Measurements from ENCODE around the gene DNAH1.
"Not testable (repeated sequence)": the region's sequence is repeated elsewhere in the genome, so short reads cannot be mapped to it uniquely, and the experiment has no call there.

The DNAH1 gene

GRCh38 chr3:52315977-52316764 lies at the start of gene DNAH1:
Gene DNAH1 (plus strand): TSS chr3:52316319. CDS start chr3:52322443, 6,124 bp downstream.
- H3K27me3 ChIP-seq (ENCODE audit: insufficient read depth, poor library complexity, severe bottlenecking), result no peaks in the 10 kb centered on the region
- TF ChIP-seq CTCF (IDR thresholded peaks at IDR 0.05; ENCODE audit: poor library complexity, severe bottlenecking), result no peak
- H3K4me3 ChIP-seq (ENCODE audit: severe bottlenecking), result no peak within 1 kb of the TSS
- no peaks in the 10 kb centered on the region for H3K9me3 ChIP-seq (ENCODE audit: severe bottlenecking)
- DNase-seq (ENCODE audit: low spot score) (no peak), ATAC-seq (ENCODE audit: low read depth) (no peak)
- no peaks in the 10 kb centered on the region for H3K36me3 ChIP-seq (ENCODE audit: low read depth)
- H3K27ac ChIP-seq (ENCODE audit: poor library complexity, severe bottlenecking), result no peak within 1 kb of the TSS
- H3K4me1 ChIP-seq (ENCODE audit: insufficient read depth, poor library complexity, severe bottlenecking), result no peaks in the 10 kb centered on the region

GRCh38 chr3:52268036-52268435 lies 48.1 kb upstream of the DNAH1 start:
- Histone ChIP-seq H3K27me3 (ENCODE audit: insufficient read depth, poor library complexity, severe bottlenecking) (no peaks in the 10 kb centered on the region), H3K36me3 (ENCODE audit: low read depth) (peaks cover 96% of the 10 kb centered on the region)
- peak; percentile 84 for ATAC-seq (ENCODE audit: low read depth)

GRCh38 chr3:52269776-52270175 lies 46.3 kb upstream of the DNAH1 start:
- Histone ChIP-seq H3K27me3 (ENCODE audit: insufficient read depth, poor library complexity, severe bottlenecking) (no peaks in the 10 kb centered on the region), H3K36me3 (ENCODE audit: low read depth) (peaks cover 96% of the 10 kb centered on the region), H3K4me1 (ENCODE audit: insufficient read depth, poor library complexity, severe bottlenecking) (peaks cover 15% of the 10 kb centered on the region), H3K9me3 (ENCODE audit: severe bottlenecking) (no peaks in the 10 kb centered on the region), H3K4me3 (ENCODE audit: severe bottlenecking) (no peak overlapping the region), H3K27ac (ENCODE audit: poor library complexity, severe bottlenecking) (no peak overlapping the region)
- no peak for DNase-seq (ENCODE audit: low spot score)
- no peak for ATAC-seq (ENCODE audit: low read depth)
- no peak for TF ChIP-seq CTCF (IDR thresholded peaks at IDR 0.05; ENCODE audit: poor library complexity, severe bottlenecking)

More at GRCh38 chr3:52268036-52268435, 48.1 kb upstream of the DNAH1 start:
- Histone ChIP-seq H3K9me3 (ENCODE audit: severe bottlenecking) (no peaks in the 10 kb centered on the region), H3K4me1 (ENCODE audit: insufficient read depth, poor library complexity, severe bottlenecking) (peaks cover 15% of the 10 kb centered on the region), H3K4me3 (ENCODE audit: severe bottlenecking) (no peak overlapping the region), H3K27ac (ENCODE audit: poor library complexity, severe bottlenecking) (no peak overlapping the region)
- TF ChIP-seq CTCF (IDR thresholded peaks at IDR 0.05; ENCODE audit: poor library complexity, severe bottlenecking), result no peak
- no peak for DNase-seq (ENCODE audit: low spot score)

GRCh38 chr3:52270252-52270754 lies 45.8 kb upstream of the DNAH1 start:
- H3K4me1 ChIP-seq (ENCODE audit: insufficient read depth, poor library complexity, severe bottlenecking), result peaks cover 18% of the 10 kb centered on the region
- ATAC-seq (ENCODE audit: low read depth) (no peak), DNase-seq (ENCODE audit: low spot score) (no peak)
- no peak for TF ChIP-seq CTCF (IDR thresholded peaks at IDR 0.05; ENCODE audit: poor library complexity, severe bottlenecking)
- peaks cover 99% of the 10 kb centered on the region for H3K36me3 ChIP-seq (ENCODE audit: low read depth)
- no peak overlapping the region for H3K27ac ChIP-seq (ENCODE audit: poor library complexity, severe bottlenecking)
- no peaks in the 10 kb centered on the region for H3K9me3 ChIP-seq (ENCODE audit: severe bottlenecking)
- no peaks in the 10 kb centered on the region for H3K27me3 ChIP-seq (ENCODE audit: insufficient read depth, poor library complexity, severe bottlenecking)
- no peak overlapping the region for H3K4me3 ChIP-seq (ENCODE audit: severe bottlenecking)

GRCh38 chr3:52272172-52272571 lies 43.9 kb upstream of the DNAH1 start:
- not testable (repeated sequence) for H3K4me3 ChIP-seq (ENCODE audit: severe bottlenecking); H3K27me3 ChIP-seq (ENCODE audit: insufficient read depth, poor library complexity, severe bottlenecking); ATAC-seq (ENCODE audit: low read depth); H3K27ac ChIP-seq (ENCODE audit: poor library complexity, severe bottlenecking); H3K9me3 ChIP-seq (ENCODE audit: severe bottlenecking); DNase-seq (ENCODE audit: low spot score)
- peaks cover 92% of the 10 kb centered on the region for H3K36me3 ChIP-seq (ENCODE audit: low read depth)
- peaks cover 27% of the 10 kb centered on the region for H3K4me1 ChIP-seq (ENCODE audit: insufficient read depth, poor library complexity, severe bottlenecking)

Data from RWPE2 (cell line).